Stimulated activated CD4-positive, alpha-beta T cell treated with anti-CD3 and anti-CD28 coated beads, Interleukin-4, amount 100 ng/mL, for 4 hours (primary cell): Measurements from ENCODE around the gene NENF.

Experiments used
- DNase-seq, 2 experiments: peaks; one replicate each; pipeline ENCODE4 v3.0.0-alpha.2; 2020

The NENF gene

DNA sequence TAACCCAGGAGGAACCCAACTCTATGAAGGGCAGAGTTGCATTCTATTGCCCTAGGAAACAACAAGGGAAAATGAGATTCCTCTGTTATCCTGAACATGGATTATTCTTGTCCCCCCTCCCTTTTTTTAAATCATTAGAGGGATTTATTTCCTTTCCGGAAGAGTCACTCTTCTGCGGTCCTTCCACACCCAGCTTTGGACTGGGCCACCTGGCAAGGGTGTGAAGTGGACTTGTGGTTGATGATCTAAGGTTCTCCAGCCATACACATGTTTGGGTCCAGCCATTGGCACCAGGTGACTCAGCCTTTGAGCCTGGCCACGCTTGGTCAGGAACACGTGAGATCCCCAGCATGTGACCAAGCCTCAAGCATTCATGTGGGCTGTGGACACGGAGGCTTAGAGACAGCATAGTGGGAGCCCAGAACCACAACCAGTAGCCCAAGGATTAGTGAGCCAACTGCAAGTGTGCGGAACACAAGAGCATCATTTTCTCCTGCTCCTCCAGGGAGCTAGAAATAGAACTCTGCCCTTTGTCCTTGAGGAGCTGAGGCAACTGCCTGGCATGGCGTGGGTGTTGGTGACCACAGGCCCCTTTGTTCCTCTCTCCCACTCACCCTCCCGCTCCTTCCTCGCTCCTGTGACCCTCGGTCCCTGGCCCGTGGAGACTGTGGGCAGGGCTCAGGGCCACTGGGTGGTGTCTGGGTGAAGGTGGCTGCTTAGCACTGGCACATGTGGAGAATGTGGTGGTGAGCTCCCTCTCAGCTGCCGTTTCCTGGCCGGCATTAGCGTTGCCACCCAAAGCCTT is 50.1 kb downstream of the NENF start:
- no peak for DNase-seq

DNA sequence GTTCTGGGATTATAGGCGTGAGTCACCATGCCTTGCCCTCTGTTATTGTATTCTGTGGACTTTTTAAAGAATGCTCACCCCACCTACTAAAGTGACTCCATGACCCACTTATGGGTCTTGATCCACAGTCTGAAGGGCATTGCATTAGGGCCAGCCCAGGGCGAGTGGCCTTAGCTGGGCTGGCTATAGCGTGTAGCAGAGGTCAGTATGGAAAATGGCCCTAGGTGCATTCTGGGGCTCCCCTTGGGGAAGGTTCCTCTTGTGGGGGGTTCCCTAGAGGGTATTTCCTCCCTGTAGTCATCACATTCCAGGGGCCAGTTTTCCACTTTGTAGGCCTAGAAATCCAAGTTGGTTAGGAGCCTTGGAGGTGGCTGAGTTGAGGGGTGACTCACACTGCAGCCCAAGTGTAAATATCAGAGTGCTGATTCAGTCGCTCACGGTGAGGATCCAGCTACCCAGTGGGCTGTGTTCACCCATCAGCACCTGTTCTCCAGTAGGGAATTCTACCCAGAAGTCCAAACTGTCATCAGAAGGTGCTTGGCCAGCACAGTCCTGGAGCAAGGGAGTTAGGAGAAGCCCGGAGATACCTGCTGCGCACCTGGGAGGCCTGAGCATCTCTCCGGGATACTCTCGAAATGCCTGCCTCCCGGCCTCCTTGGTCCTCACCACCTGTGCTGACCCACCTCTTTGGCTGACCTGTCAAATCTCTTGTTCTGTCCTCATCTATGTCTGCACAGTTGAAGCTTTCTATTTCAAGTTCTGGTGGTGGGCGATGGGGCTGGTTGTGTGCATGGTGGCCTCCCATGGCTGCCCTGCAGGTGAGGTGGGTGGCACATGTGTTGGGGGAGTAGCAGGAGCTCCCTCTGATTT is 52.2 kb downstream of the NENF start:
- no peak for DNase-seq

GRCh38 chr1:212485571-212485912 is 52.8 kb downstream of the NENF start:
- DNase-seq = no peak

GRCh38 chr1:212485913-212486618 is 53.3 kb downstream of the NENF start:
- no peak for DNase-seq

DNA sequence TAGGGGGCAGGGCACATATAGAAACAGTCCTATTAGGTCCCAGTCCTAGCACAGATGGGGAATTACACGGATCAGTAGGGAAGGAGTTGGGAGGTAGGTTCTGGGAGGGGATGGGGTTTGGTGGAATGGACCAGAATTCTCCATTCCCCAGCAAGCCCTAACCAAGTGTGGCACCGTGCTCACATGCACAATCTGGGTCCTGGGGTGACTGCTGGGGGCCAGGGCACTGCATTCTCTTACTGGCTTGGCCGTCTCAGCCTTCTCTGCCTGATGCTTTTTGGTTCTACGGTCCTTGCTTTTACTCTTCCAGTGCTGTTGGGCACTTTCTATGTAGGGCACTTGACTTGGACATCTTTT is 53.9 kb downstream of the NENF start:
- no peak for DNase-seq

DNA sequence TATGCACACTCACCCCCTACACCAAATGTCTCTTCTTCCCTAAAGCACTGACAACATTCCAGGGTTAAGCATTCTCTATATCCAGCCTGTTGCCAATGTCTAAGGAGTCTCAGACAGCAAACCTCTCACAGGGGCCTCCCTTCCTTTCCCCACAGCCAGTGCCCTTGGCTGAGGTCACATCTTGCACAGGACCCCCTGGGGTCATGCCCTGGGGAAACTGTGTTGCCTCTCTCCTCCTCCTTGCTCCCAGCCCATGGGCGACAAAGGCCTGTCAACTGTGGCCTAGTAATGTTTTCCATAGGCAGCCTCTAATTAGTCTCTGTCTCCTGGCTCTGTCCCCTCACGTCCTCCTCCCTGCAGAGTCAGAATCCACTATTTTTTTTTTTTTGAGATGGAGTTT is 54.6 kb downstream of the NENF start:
- DNase-seq = no peak

DNA sequence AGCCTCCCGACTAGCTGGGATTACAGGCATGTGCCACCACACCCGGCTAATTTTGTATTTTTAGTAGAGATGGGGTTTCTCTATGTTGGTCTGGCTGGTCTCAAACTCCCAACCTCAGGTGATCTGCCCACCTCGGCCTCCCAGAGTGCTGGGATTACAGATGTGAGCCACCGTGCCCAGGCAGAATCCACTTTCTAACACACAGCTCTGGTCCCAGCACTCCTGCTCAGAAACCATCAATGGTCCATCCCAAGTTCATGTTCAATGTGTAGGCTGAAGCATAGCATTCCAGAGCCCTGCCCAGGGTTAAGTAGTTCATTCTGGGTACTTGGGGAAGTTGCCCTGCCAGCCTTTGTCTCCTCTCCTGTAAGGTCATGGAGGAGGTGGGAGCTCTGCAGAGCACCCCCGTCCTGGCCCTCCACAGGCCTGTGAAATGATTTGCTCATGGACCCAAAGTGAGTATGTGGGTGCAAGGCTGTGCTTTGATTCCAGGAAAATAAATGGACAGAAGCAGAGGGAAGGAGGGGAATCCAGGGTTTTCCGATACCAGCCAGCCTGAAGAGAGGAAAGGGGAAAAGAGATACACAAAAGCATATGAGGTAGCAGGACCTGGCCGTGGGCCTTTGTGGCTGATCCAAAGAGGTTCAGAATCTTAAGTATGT is 55.2 kb downstream of the NENF start:
- no peak for DNase-seq

DNA sequence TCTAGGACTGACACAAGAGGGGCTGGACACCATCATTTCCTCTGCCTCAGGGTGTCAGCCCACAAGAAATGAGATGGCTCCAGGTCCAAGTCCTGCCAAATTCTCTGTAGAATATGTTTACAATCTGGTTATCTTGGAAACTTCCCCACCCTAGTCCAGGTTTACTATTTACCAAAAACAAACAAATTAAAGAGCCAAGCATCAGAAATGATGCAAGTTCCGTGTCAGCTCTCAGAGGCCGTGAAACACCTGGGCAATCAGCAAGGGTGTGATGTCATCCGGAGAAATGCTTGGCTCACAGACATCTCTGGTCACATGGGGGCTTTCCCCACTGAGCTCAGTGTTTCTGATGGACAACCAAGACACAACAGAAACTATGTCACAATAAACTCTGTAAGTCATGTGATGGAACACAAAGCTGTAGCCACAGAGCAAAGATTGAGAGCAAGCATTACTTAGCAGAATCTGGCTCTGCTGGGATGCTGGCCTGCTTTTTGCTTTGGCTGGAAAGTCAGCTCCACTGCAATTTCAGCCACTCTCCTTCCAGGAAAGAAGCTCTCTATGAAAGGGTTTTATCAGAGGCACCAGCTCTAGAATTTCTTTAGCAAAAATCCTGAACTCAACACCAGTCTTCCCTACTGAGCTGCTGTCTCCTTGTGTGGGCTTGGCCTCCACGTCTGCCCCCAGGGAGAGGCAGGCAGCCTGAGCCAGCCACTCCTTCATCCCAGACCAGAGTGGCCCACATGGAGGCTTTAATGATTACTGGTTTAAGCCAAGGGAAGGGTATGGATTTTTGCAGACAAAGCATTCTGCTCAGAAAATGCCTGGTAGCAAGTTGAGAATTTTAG is 55.9 kb downstream of the NENF start:
- no peak for DNase-seq

DNA sequence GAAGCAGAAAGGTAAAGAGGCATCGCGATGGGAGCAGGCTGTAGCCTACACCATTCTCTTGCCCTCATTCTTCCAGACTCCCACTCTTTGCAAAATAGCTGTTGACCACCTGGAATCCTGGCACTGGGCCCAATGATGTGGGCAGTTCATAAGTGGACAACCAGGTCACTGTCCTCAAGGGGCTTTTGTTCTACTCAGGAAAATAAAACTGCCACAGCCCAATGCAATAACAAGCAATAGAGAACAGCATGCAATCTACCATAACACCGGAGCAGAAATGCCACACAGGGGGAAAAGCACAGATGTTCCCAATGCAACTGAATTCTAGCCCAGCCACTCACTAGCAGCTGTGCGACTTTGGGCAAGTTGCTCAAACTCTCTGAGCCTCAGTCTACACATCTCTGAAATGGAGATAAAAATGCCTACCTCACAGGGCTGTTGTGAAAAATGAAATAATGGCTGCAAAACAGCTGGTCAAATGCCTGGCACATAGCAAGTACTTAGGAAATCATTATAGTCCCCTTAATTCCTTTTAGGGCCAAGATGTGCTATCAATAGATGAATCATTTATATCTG is 56.7 kb downstream of the NENF start:
- no peak for DNase-seq

DNA sequence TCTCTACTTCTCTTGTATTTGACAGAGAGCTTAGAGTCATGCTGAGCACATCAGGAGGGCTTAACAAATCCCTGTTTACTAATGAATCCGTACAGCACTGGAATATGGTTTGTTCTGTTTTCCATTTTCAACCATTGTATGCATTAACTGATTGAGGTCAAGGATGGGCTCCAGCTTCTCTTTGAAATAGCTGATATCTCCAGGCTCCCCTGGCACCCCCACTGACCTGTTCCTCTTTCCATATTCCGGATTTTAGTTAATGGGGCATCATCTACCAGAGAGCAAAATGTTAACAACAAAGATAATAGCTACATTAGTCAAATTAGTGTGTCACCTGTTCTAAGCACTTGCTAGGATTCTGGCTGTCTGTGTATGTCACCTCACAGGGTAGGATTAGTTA is 57.6 kb downstream of the NENF start:
- no peak for DNase-seq

DNA sequence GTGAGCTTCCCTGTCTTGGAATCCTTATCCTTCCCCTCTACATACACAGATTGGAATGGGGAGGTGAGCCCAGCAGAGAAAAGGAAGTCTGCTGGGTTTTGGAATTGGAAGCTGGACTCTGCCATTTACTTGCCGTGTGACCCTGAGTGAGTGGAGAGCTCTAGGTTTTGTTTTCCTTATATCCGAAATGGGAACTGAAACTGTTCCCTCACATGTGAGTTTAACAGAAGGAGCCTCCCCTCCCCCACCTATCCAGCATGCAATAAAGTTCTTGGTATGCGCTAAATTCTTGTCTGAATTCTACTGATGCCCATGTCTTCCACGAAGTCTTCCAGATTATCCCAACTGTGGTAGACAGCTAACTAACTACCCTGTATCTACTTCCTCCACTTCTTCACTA is 58.7 kb downstream of the NENF start:
- no peak for DNase-seq
